Kidney epithelial cell (primary cell): ENCODE data around the gene GNAI3. TPM values are rescaled to one million over a fixed set of nuclear protein-coding genes. Genes with fewer than 3 reads are reported as not detected.

ENCODE experiments used
- DNase-seq: peaks from one replicate; pipeline ENCODE4 v3.0.0-alpha.2; 2010; ENCODE audit warnings: low read depth
- H3K27me3 ChIP-seq: 2 replicates; pipeline ENCODE4 v1.6.0; 2011; ENCODE audit warnings: low read length; ENCODE audit not compliant: control insufficient read depth, insufficient read depth
- H3K36me3 ChIP-seq: 2 replicates; pipeline ENCODE4 v1.5.1; 2011; ENCODE audit warnings: low read length; ENCODE audit not compliant: control insufficient read depth, insufficient read depth
- H3K4me3 ChIP-seq: 2 replicates; pipeline ENCODE4 v1.5.1; 2011; ENCODE audit warnings: low read depth, mild to moderate bottlenecking, control low read depth, low read length
- CTCF ChIP-seq: IDR thresholded peaks from 2 replicates; pipeline ENCODE4 v1.5.1; 2011; ENCODE audit warnings: mild to moderate bottlenecking, moderate library complexity, low read length, control low read depth, inconsistent platforms; ENCODE audit not compliant: insufficient read depth, poor library complexity, severe bottlenecking
- total RNA-seq: library from RNA; depleted of rRNA; stranded (reverse); fragments of >200 nt; gene quantifications from 2 replicates; pipeline ENCODE4 v1.2.3, GENCODE V29; 2015

The GNAI3 gene
- total RNA-seq, 1 donor from 2014 or later, result 11.9 TPM

DNA sequence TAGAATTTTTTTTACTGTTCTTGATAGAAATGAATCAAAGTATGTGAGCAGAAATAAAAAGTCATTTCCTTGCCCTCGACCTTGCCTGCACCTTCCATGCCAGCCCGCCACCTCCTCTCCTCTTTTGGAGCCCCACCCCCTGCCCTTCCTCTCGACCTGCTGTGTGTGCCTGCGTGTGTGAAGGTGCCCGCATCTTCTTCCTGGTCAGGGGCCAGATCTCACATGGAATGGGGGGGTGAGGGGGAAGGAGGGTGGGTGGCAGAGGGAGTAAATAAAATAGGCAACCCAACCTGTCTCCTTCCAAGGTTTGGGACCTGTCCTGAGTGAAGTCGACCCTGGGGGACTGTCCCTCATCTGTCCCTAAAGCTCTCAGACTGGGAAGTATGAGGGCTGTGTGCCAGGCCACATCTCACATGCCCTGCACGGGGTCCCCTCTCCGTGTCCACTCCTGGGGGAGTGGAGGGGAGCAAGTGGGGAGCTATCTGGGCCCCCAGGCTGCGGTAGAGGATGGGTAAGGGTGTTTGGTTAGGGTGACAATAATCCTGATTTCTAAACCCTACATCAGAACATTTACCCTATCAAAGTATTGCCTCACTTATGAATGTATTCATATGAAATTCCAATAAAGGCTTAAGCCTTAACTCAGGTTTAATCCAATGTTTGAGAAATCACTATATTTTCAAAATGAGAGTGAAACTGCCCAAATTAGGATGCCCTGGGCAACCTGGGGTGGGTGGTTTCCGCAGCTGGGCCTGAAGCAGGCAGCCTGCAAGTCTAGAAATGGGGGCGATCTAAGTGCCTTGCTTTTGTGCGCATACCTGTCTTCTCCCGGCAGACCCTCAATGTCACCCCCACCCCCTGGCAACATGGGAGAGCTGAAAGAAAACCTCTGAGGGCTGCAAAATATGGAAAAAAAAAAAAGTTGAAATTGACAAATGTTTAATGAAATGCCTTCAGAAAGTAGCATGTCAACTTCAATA, 86.6 kb downstream of the GNAI3 start:
- Histone ChIP-seq H3K36me3 (peaks cover 2% of the 10 kb centered on the region), H3K4me3 (no peak overlapping the region), H3K27me3 (no peaks in the 10 kb centered on the region)
- TF ChIP-seq CTCF, result no peak
- DNase-seq, result no peak

- Histone ChIP-seq H3K4me3 (no peak overlapping the region), H3K27me3 (no peaks in the 10 kb centered on the region), H3K36me3 (no peaks in the 10 kb centered on the region)
- DNase-seq, result no peak
- no peak for TF ChIP-seq CTCF
These were observed 87.4 kb downstream of the GNAI3 start for GRCh38 chr1:109635862-109636200.

- no peaks in the 10 kb centered on the region for H3K36me3 ChIP-seq
- H3K4me3 ChIP-seq, result no peak overlapping the region
- no peak for DNase-seq
- no peaks in the 10 kb centered on the region for H3K27me3 ChIP-seq
- TF ChIP-seq CTCF, result no peak
These were observed 88.0 kb downstream of the GNAI3 start for GRCh38 chr1:109636201-109636952.

- TF ChIP-seq CTCF, result no peak
- no peak overlapping the region for H3K4me3 ChIP-seq
- H3K27me3 ChIP-seq, result no peaks in the 10 kb centered on the region
- no peaks in the 10 kb centered on the region for H3K36me3 ChIP-seq
- no peak for DNase-seq
These were observed 89.0 kb downstream of the GNAI3 start for GRCh38 chr1:109637446-109637845.

DNA sequence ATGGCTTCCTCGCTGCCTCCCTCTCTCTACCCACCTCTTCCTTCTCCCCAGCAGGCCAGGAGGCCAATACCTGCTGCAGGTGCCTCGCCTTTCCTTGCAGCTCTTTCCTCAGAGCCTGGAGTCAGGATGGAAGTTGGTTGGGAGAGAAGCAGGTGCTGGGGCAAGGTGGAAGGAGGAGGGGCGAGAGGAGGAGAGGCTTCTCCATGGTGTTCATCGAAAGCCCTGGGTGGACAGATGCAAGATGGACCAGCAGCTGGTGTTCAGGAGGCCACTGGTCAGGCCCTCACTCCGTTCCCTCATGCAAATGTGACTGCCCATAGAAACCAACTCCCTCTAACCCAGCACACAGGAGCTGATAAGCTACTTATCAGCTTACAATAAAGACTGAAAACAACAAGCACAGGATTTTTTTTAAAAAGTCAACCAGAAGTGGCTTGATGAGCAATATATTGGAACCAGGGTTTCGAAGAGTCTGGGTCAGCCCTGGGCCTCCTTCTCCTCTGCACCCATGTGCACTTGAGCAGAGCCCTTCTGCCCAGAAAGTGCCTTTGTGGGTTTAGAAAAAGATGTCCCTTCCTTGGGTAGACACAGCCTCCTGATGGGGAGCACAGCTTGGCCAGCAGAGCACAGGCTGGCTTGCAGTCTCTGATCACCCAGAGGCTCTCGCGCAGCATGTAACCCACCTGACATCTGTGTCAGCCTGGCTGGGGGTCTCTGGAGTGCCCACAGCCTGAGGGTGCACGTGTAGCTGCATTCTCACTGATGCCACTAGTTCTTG, 90.8 kb downstream of the GNAI3 start:
- no peak for TF ChIP-seq CTCF
- DNase-seq, result no peak
- Histone ChIP-seq H3K36me3 (no peaks in the 10 kb centered on the region), H3K4me3 (no peak overlapping the region), H3K27me3 (no peaks in the 10 kb centered on the region)
